ENCODE results near the gene FASTKD3.
A peak's percentile ranks its signal among the peaks of the same experiment; 100 is the strongest.

FASTKD3 gene

GRCh38 chr5:7848296-7848695, 20.5 kb downstream of the FASTKD3 start:
- DNase-seq = no peak

GRCh38 chr5:7846327-7846726, 22.5 kb downstream of the FASTKD3 start:
- DNase-seq = no peak

- DNase-seq = peak in 1 of 3 experiments; percentile 12
Observed at GRCh38 chr5:7845557-7845956, 23.3 kb downstream of the FASTKD3 start.

GRCh38 chr5:7844901-7845300, 23.9 kb downstream of the FASTKD3 start:
- DNase-seq = no peak

GRCh38 chr5:7842531-7842930, 26.3 kb downstream of the FASTKD3 start:
- no peak for DNase-seq

- DNase-seq = no peak
Observed at GRCh38 chr5:7837403-7837802, 31.4 kb downstream of the FASTKD3 start.

- DNase-seq = no peak
Observed at GRCh38 chr5:7834982-7835381, 33.8 kb downstream of the FASTKD3 start.

- DNase-seq = peak in 1 of 3 experiments; percentile 16
Observed at GRCh38 chr5:7828269-7828668, 40.6 kb downstream of the FASTKD3 start.

- DNase-seq = no peak
Observed at GRCh38 chr5:7827610-7828009, 41.2 kb downstream of the FASTKD3 start.

GRCh38 chr5:7825630-7826029, 43.2 kb downstream of the FASTKD3 start:
- DNase-seq = no peak

- DNase-seq = no peak
Observed at GRCh38 chr5:7824995-7825394, 43.8 kb downstream of the FASTKD3 start.

GRCh38 chr5:7823594-7823993, 45.2 kb downstream of the FASTKD3 start:
- peak in 2 of 3 experiments; percentile 28 to 81 for DNase-seq

- peak in 1 of 3 experiments; percentile 36 for DNase-seq
Observed at GRCh38 chr5:7822449-7822848, 46.4 kb downstream of the FASTKD3 start.

GRCh38 chr5:7816535-7816901, 52.3 kb downstream of the FASTKD3 start:
- no peak for DNase-seq

GRCh38 chr5:7815892-7816534, 52.8 kb downstream of the FASTKD3 start:
- peak in 1 of 3 experiments; percentile 81 for DNase-seq

- DNase-seq = no peak
Observed at GRCh38 chr5:7814816-7815215, 54.0 kb downstream of the FASTKD3 start.

GRCh38 chr5:7813576-7813975, 55.3 kb downstream of the FASTKD3 start:
- no peak for DNase-seq

GRCh38 chr5:7813007-7813406, 55.8 kb downstream of the FASTKD3 start:
- DNase-seq = no peak

- no peak for DNase-seq
Observed at GRCh38 chr5:7811715-7812114, 57.1 kb downstream of the FASTKD3 start.

Measured in NCI-H1417 (cell line).